K562 (cell line): Measurements from ENCODE around the gene SNX25. TPM values are rescaled to one million over a fixed set of nuclear protein-coding genes. Genes with fewer than 3 reads are reported as not detected.

ENCODE experiments used
- BCL6 ChIP-seq: fragments of 250-450 bp; sonication (Bioruptor Pico); IDR thresholded peaks from 2 replicates; pipeline ENCODE4 v1.4.0; 2020
- FOXP1 ChIP-seq: sonication (generic); formaldehyde crosslinking; IDR thresholded peaks from 2 replicates; pipeline ENCODE4 v1.8.0; 2022; ENCODE audit warnings: mild to moderate bottlenecking, missing genetic modification reagents
- HDGF ChIP-seq: fragments of 450-650 bp; IDR thresholded peaks from 2 replicates; pipeline ENCODE4 v1.6.1; 2016
- MAFG ChIP-seq: fragments of 450-650 bp; conservative IDR thresholded peaks from 2 replicates; pipeline ENCODE4 v1.6.1; 2016; ENCODE audit warnings: missing genetic modification characterization, missing compliant biosample characterization
- MCM2 ChIP-seq: fragments of 450-650 bp; IDR thresholded peaks from 2 replicates; pipeline ENCODE4 v1.6.1; 2017; ENCODE audit warnings: low read depth, mild to moderate bottlenecking
- MIER1 ChIP-seq: fragments of 450-650 bp; IDR thresholded peaks from 2 replicates; pipeline ENCODE4 v1.6.1; 2016; ENCODE audit warnings: antibody characterized with exemption, mild to moderate bottlenecking, low read depth
- NRF1 ChIP-seq, 2 experiments: fragments of 450-650 bp; IDR thresholded peaks in 1 of 2; conservative IDR thresholded peaks in 1 of 2; 2 replicates each; pipeline ENCODE4 v1.6.1; 2014; ENCODE audit warnings: mild to moderate bottlenecking in 2 of 2
- PHB2 ChIP-seq: fragments of 450-650 bp; IDR thresholded peaks from 2 replicates; pipeline ENCODE4 v1.6.1; 2017; ENCODE audit warnings: low read depth
- POLR2G ChIP-seq: fragments of 200-400 bp; formaldehyde crosslinking; IDR thresholded peaks from 2 replicates; pipeline ENCODE4 v1.6.1; 2017; ENCODE audit warnings: low read depth, mild to moderate bottlenecking, antibody characterized with exemption, low read length, moderate library complexity
- SMAD4 ChIP-seq: fragments of 250-450 bp; sonication (Bioruptor Pico); conservative IDR thresholded peaks from 2 replicates; pipeline ENCODE4 v1.8.0; 2021; ENCODE audit warnings: inconsistent platforms, mild to moderate bottlenecking, moderate library complexity
- SOX6 ChIP-seq: fragments of 450-650 bp; IDR thresholded peaks from 2 replicates; pipeline ENCODE4 v1.6.1; 2014; ENCODE audit warnings: mild to moderate bottlenecking
- polyA plus RNA-seq, 8 experiments: library from polyadenylated mRNA; depleted of rRNA in 4 of 8; stranded (reverse) in 5 of 8; unstranded in 3 of 8; fragments of >200 nt; fragmentation: Nextera tagmentation in 2 of 8; fragmentation: Illumina TruSeq in 1 of 8; extraction: Ambion mirVana in 2 of 8; extraction: Trizol in 1 of 8; gene quantifications; 2 replicates each; pipeline versions ENCODE4 v1.2.1 to v1.2.3, GENCODE V29; 2011 to 2014; ENCODE audit warnings: inconsistent platforms in 1 of 8, missing spikeins in 1 of 8
- total RNA-seq, 7 experiments: library from RNA; depleted of rRNA in 6 of 7; stranded (reverse); fragments of >200 nt in 6 of 7; fragmentation: Illumina TruSeq in 2 of 7; extraction: Trizol in 2 of 7; gene quantifications; 2 replicates each; pipeline versions ENCODE4 v1.2.1 to v1.2.3, GENCODE V29; 2011 to 2021; ENCODE audit warnings: low replicate concordance in 1 of 7
- TF ChIP-seq, protein P1 (sequence below), 2 experiments: fragments of 450-650 bp; formaldehyde crosslinking in 1 of 2; IDR thresholded peaks; 2 replicates each; pipeline versions ENCODE4 v1.4.0 to v1.6.1; 2014 to 2020; ENCODE audit warnings: mild to moderate bottlenecking in 2 of 2, borderline replicate concordance in 1 of 2, low read depth in 1 of 2
- TF ChIP-seq, protein P2 (sequence below): fragments of 450-650 bp; formaldehyde crosslinking; IDR thresholded peaks from 2 replicates; pipeline ENCODE4 v1.4.0; 2022; ENCODE audit warnings: missing genetic modification characterization
- TF ChIP-seq, protein P3 (sequence below), 2 experiments: fragments of 450-650 bp in 1 of 2; sonication (generic) in 1 of 2; formaldehyde crosslinking in 1 of 2; IDR thresholded peaks in 1 of 2; conservative IDR thresholded peaks in 1 of 2; 2 replicates each; pipeline versions ENCODE4 v1.6.1 to v1.8.1; 2016 to 2023; ENCODE audit warnings: mild to moderate bottlenecking in 2 of 2, moderate library complexity in 2 of 2, inconsistent platforms in 1 of 2, missing genetic modification reagents in 1 of 2
- TF ChIP-seq, protein P4 (sequence below), 2 experiments: fragments of 150-350 bp in 1 of 2; IDR thresholded peaks; 2 replicates each; pipeline ENCODE4 v1.6.1; 2012 to 2016; ENCODE audit warnings: low read depth in 2 of 2, low read length in 2 of 2, mild to moderate bottlenecking in 1 of 2, moderate library complexity in 1 of 2

The SNX25 gene
- total and polyA plus RNA-seq, 9 of the 15 experiments (the other 6 are each of a cell fraction or from before 2014, with no cell fraction given): 2.5 to 23.4 (median 13.3) TPM

DNA sequence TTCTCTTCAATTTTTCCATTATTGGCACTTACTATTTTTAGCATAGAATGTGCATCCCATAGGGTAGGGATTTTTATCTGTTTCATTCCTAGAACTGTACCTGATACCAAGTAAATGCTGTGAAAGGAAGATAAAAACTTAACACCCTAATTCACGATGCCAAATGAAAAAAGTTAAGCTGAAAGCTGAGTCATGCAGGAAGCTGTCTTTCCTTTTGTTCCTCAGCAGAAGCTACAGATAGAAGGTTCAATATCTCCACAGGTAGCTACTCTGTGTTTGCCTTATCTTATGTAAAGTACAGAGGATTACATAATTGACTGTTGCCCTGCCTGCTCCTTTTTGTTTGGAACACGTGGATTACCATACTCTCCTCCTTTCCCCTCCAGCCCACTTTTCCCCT, 109.3 kb downstream of the SNX25 start (continued):
- TF ChIP-seq, protein P1, sequence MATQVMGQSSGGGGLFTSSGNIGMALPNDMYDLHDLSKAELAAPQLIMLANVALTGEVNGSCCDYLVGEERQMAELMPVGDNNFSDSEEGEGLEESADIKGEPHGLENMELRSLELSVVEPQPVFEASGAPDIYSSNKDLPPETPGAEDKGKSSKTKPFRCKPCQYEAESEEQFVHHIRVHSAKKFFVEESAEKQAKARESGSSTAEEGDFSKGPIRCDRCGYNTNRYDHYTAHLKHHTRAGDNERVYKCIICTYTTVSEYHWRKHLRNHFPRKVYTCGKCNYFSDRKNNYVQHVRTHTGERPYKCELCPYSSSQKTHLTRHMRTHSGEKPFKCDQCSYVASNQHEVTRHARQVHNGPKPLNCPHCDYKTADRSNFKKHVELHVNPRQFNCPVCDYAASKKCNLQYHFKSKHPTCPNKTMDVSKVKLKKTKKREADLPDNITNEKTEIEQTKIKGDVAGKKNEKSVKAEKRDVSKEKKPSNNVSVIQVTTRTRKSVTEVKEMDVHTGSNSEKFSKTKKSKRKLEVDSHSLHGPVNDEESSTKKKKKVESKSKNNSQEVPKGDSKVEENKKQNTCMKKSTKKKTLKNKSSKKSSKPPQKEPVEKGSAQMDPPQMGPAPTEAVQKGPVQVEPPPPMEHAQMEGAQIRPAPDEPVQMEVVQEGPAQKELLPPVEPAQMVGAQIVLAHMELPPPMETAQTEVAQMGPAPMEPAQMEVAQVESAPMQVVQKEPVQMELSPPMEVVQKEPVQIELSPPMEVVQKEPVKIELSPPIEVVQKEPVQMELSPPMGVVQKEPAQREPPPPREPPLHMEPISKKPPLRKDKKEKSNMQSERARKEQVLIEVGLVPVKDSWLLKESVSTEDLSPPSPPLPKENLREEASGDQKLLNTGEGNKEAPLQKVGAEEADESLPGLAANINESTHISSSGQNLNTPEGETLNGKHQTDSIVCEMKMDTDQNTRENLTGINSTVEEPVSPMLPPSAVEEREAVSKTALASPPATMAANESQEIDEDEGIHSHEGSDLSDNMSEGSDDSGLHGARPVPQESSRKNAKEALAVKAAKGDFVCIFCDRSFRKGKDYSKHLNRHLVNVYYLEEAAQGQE (IDR thresholded peaks at IDR 0.05; ENCODE audit: borderline replicate concordance): no peak
- TF ChIP-seq, protein P1 (CRISPR knock-in tag; IDR thresholded peaks at IDR 0.05; ENCODE audit: low read depth): no peak
- TF ChIP-seq BCL6 (CRISPR knock-in tag): no peak
- no peak for TF ChIP-seq PHB2
- no peak for TF ChIP-seq FOXP1 (CRISPR knock-in tag)
- TF ChIP-seq SOX6: peak; percentile 100
- TF ChIP-seq, protein P2, sequence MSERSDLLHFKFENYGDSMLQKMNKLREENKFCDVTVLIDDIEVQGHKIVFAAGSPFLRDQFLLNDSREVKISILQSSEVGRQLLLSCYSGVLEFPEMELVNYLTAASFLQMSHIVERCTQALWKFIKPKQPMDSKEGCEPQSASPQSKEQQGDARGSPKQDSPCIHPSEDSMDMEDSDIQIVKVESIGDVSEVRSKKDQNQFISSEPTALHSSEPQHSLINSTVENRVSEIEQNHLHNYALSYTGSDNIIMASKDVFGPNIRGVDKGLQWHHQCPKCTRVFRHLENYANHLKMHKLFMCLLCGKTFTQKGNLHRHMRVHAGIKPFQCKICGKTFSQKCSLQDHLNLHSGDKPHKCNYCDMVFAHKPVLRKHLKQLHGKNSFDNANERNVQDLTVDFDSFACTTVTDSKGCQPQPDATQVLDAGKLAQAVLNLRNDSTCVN (CRISPR knock-in tag): no peak
- 0 out of 2 replicates have a peak, but pooled peaks have one; percentile 20 for TF ChIP-seq SMAD4 (CRISPR knock-in tag)
- TF ChIP-seq, protein P3, sequence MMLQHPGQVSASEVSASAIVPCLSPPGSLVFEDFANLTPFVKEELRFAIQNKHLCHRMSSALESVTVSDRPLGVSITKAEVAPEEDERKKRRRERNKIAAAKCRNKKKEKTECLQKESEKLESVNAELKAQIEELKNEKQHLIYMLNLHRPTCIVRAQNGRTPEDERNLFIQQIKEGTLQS (IDR thresholded peaks at IDR 0.05): peak; percentile 77
- TF ChIP-seq, protein P3 (CRISPR knock-in tag; conservative IDR thresholded peaks at IDR 0.05): no peak
- no peak for TF ChIP-seq MIER1
- no peak for TF ChIP-seq POLR2G
- TF ChIP-seq HDGF: no peak
- no peak for TF ChIP-seq MCM2
- TF ChIP-seq, protein P4, sequence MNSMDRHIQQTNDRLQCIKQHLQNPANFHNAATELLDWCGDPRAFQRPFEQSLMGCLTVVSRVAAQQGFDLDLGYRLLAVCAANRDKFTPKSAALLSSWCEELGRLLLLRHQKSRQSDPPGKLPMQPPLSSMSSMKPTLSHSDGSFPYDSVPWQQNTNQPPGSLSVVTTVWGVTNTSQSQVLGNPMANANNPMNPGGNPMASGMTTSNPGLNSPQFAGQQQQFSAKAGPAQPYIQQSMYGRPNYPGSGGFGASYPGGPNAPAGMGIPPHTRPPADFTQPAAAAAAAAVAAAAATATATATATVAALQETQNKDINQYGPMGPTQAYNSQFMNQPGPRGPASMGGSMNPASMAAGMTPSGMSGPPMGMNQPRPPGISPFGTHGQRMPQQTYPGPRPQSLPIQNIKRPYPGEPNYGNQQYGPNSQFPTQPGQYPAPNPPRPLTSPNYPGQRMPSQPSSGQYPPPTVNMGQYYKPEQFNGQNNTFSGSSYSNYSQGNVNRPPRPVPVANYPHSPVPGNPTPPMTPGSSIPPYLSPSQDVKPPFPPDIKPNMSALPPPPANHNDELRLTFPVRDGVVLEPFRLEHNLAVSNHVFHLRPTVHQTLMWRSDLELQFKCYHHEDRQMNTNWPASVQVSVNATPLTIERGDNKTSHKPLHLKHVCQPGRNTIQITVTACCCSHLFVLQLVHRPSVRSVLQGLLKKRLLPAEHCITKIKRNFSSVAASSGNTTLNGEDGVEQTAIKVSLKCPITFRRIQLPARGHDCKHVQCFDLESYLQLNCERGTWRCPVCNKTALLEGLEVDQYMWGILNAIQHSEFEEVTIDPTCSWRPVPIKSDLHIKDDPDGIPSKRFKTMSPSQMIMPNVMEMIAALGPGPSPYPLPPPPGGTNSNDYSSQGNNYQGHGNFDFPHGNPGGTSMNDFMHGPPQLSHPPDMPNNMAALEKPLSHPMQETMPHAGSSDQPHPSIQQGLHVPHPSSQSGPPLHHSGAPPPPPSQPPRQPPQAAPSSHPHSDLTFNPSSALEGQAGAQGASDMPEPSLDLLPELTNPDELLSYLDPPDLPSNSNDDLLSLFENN (IDR thresholded peaks at IDR 0.05; ENCODE audit: low read depth in 2 of 2, low read length in 2 of 2): no peak
- peak; percentile 91 for TF ChIP-seq MAFG (tag)
- TF ChIP-seq NRF1 (conservative IDR thresholded peaks at IDR 0.05 in 1 of 2, IDR thresholded peaks at IDR 0.05 in 1 of 2): no peak
